ENCODE results near the gene OR1M1.
"Not testable (repeated sequence)": the region's sequence is repeated elsewhere in the genome, so short reads cannot be mapped to it uniquely, and the experiment has no call there.

The OR1M1 gene

GRCh38 chr19:9086761-9087160 is at the start of gene OR1M1:
Gene OR1M1 (plus strand): TSS chr19:9087061. CDS start chr19:9093245, 6,184 bp downstream.
- FAIRE-seq, result no peak

GRCh38 chr19:9037400-9038062 is 49.3 kb upstream of the OR1M1 start:
- DNase-seq (ENCODE audit: insufficient read length, low spot score) (no peak), FAIRE-seq (no peak)

More at GRCh38 chr19:9086761-9087160, at the start of gene OR1M1:
- no peak for DNase-seq (ENCODE audit: insufficient read length, low spot score)

DNA sequence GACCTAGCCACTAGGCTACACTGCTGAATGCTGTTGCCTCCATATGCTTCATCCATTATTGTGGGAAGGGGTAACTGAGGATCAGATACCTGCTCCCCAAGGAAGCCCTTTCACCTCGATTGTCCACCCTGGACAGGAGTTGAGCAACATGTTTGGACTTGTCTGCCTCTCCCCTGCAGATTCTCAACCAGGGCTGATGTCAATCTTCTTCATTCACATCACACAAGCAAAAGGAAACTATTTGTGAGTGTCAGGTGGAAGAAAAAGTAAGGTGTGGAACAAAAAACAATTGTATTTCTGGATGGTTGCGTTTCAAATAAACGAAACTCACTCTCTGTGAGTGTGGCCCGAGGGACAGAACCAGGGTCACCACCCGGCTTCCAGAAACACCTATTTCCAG is 47.1 kb upstream of the OR1M1 start:
- no peak for DNase-seq (ENCODE audit: insufficient read length, low spot score)
- FAIRE-seq, result no peak

DNA sequence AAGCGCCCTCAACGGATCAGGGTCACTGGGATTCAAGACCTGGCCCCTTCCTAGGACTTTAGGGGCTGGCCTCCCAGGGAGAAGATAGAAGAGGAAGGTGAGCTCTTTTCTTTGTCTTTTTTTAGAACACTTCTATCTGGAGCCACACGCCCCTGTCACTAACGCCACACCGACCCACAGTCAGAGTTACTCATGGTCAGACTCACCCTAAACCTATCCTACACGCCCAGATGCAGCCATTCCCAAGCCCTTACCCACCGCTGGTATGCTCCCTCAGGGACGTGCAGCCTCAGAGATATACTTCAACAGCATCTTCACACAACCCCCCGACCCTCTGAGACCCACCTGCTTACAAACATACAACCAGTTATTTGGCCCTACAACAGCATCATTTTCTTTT is 46.7 kb upstream of the OR1M1 start:
- no peak for DNase-seq (ENCODE audit: insufficient read length, low spot score)
- no peak for FAIRE-seq

DNA sequence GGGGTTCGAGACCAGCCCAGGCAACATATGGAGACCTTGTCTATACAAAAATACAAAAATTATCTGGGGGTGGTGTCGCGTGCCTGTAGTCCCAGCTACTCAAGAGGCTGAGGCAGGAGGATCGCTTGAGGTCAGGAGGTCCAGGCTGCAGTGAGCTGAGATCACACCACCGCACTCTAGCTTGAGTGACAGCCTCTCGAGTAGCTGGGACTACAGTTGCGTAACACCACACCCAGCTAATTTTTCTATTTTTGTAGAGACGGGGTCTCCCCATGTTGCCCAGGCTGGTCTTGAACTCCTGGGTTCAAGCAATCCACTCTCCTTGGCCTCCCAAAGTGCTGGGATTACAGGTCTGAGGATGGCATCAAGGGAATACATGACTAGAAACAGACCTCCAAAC is 45.8 kb upstream of the OR1M1 start:
- DNase-seq (ENCODE audit: insufficient read length, low spot score), result no peak
- FAIRE-seq, result no peak

GRCh38 chr19:9043524-9043923 is 43.3 kb upstream of the OR1M1 start:
- FAIRE-seq, result no peak
- DNase-seq (ENCODE audit: insufficient read length, low spot score), result no peak

DNA sequence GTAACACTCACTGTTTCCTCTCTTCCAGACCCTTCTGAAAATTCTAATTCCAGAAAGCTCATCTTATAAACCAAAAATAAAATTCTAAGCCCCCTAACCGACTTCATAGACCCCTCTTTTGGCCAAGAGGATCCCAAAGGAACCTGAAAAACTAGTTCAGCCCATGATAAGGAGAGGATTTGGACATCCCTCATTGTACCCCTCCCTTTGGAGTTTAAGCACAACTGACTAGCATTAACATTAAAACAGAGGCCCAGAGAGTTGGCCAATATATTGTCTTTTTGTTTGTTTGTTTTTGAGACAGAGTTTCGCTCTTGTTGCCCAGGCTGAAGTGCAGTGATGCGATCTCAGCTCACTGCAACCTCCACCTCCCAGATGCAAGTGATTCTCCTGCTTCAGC is 42.4 kb upstream of the OR1M1 start:
- no peak for DNase-seq (ENCODE audit: insufficient read length, low spot score)
- no peak for FAIRE-seq

DNA sequence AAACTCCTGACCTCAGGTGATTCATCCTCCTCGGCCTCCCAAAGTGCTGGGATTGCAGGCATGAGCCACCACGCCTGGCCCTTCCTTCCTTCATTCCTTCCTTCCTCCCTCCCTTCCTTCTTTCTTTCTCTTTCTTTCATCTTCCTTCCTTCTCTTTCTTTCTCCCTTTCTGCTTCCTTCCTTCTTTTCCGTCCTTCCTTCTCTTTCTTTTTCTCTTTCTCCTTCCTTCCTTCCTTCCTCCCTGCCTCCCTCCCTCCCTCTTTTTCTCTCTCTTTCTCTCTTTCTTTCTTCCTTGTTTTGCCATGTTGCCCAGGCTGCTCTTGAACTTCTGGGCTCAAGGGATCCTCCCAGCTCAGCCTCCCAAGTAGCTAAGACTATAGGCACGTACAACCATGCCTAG is 40.2 kb upstream of the OR1M1 start:
- FAIRE-seq, result no peak
- no peak for DNase-seq (ENCODE audit: insufficient read length, low spot score)

DNA sequence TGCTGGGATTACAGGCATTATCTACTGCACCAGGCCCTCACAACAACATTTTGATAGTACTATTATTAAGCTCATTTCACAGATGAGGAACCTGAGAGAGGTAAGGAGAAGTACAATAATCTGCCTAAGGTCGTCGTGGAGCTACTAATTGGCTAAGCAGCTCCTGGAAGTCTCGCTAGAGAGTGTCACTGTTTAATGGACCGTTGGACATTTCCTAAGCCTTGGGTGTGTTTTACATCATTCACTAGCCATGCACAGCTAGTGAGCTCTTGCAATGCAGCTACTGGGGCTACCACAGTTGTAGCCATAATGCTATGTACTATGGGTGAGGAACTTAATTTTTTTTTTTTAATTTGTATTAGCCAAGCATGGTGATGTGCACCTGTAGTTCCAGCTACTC is 34.0 kb upstream of the OR1M1 start:
- FAIRE-seq (no peak), DNase-seq (ENCODE audit: insufficient read length, low spot score) (no peak)

DNA sequence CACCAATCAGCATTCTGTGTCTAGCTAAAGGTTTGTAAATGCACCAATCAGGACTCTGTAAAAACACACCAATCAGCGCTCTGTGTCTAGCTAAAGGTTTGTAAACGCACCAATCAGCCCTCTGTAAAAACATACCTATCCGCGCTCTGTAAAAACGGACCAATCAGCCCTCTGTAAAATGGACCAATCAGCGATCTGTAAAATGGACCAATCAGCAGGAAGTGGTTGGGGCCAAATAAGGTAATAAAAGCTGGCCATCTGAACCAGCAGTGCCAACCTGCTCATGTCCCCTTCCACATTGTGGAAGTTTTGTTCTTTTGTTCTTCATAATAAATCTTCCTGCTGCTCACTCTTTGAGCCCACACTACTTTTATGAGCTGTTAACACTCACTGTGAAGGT is 33.2 kb upstream of the OR1M1 start:
- DNase-seq (ENCODE audit: insufficient read length, low spot score); FAIRE-seq: not testable (repeated sequence)

- no peak for FAIRE-seq
- no peak for DNase-seq (ENCODE audit: insufficient read length, low spot score)
Measured at GRCh38 chr19:9054207-9054606, 32.7 kb upstream of the OR1M1 start.

- no peak for FAIRE-seq
- DNase-seq (ENCODE audit: insufficient read length, low spot score), result no peak
Measured at GRCh38 chr19:9054765-9055164, 32.1 kb upstream of the OR1M1 start.

- not testable (repeated sequence) for FAIRE-seq; DNase-seq (ENCODE audit: insufficient read length, low spot score)
Measured at GRCh38 chr19:9056131-9056530, 30.7 kb upstream of the OR1M1 start.

- DNase-seq (ENCODE audit: insufficient read length, low spot score), result no peak
- FAIRE-seq, result no peak
Measured at GRCh38 chr19:9057505-9058258, 29.2 kb upstream of the OR1M1 start.

DNA sequence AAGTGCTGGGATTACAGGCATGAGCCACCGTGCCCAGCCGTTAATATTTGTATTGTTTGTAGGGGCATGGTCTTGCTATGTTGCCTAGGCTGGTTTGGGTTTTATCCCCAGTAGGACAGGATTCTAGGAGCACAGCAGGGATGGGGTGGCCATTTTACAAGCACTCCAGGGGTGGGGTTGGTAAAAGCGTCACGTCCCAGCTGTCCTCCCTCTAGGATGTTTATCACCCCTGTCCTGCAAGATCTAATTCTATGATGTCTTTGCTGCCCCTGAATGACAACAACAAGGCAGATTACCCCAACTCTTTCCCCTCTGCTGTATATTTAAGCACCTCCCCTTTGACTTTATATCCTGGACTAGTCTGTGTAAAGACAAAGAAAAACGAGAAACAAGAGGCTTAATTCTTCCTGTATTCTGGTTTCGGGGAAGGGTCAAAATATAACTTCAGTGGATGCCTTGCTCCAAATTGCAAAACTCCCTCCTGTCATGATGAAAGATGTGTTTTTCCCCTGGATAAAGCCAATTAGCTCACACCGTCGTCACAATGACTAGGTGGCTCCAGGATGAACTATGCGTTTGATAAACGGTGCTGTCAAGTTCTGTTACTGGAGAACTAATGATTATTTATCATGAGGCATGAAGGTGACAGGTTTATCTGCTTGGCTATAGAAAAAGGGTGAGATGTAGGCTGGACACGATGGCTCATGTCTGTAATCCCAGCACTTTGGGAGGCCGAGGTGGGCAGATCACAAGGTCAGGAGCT is 27.8 kb upstream of the OR1M1 start:
- DNase-seq (ENCODE audit: insufficient read length, low spot score) (no peak), FAIRE-seq (no peak)

DNA sequence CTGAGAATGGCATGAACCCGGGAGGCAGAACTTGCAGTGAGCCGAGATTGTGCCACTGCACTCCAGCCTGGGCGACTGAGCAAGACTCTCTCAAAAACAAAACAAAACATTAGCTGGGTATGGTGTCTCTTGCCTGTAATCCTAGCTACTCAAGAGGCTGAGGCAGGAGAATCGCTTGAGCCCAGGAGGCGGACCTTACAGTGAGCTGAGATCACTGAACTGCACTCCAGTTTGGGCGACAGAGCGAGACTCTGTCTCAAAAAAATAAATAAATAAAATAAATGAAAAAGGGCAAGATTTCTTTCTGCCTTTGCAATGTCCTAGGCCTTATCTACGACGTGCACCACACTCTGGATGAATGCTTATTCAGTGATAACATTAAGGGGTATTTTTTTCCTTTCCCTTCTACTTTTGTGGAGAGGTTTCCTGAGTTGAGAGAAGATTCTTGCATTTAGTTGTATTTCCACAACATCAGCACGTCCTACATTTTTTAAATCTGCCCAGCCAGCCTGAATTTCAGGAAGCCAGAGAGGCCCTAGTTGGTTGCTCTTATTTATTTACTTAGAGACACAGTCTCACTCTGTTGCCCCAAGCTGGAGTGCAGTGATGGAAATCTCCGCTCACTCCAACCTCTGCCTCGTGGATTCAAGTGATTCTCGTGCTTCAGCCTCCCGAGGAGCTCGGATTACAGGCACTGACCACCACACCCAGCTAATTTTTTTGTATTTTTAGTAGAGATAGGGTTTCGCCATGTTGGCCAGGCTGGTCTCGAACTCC is 26.1 kb upstream of the OR1M1 start:
- no peak for DNase-seq (ENCODE audit: insufficient read length, low spot score)
- no peak for FAIRE-seq

DNA sequence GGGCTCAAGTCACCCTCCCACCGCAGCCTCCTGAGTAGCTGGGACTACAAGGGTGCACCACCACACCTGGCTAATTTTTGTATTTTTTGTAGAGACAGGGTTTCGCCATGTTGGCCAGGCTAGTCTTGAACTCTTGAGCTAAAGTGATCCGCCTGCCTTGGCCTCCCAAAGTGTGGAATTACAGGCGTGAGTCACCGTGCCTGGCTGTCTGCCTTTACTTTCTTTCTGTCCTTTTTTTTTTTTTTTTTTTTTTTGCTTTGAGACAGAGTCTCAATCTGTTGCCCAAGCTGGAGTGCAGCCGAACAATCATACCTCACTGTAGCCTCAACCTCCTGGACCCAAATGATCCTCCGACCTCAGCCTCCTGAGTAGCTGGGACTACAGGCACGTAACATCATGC is 25.0 kb upstream of the OR1M1 start:
- DNase-seq (ENCODE audit: insufficient read length, low spot score), result no peak

GRCh38 chr19:9065457-9066014 is 21.3 kb upstream of the OR1M1 start:
- FAIRE-seq, result no peak
- DNase-seq (ENCODE audit: insufficient read length, low spot score), result no peak

More for the DNA sequence above, 25.0 kb upstream of the OR1M1 start:
- FAIRE-seq, result no peak

GRCh38 chr19:9070066-9070465 is 16.8 kb upstream of the OR1M1 start:
- FAIRE-seq (no peak), DNase-seq (ENCODE audit: insufficient read length, low spot score) (no peak)

GRCh38 chr19:9071720-9072119 is 15.1 kb upstream of the OR1M1 start:
- not testable (repeated sequence) for DNase-seq (ENCODE audit: insufficient read length, low spot score); FAIRE-seq

Measured in GM19239 (cell line).